Measurements from ENCODE around the gene KEAP1. TPM values are rescaled to one million over a fixed set of nuclear protein-coding genes. Genes with fewer than 3 reads are reported as not detected.

KEAP1 gene
- total RNA-seq, 2 experiments from 2014 or later, result 10.5 to 11.6 TPM

- ATAC-seq (ENCODE audit: poor library complexity), result no peak
- POLR2A ChIA-PET, result no interaction called here
These were observed 50.2 kb downstream of the KEAP1 start for GRCh38 chr19:10452726-10453618.

GRCh38 chr19:10450853-10451609, 52.1 kb downstream of the KEAP1 start:
- ChIA-PET CTCF (interaction anchor here (0.5 kb wide), 1 partner anchor 25 kb away, joined by 3 read pairs; no protein-coding TSS in a partner anchor), POLR2A (no interaction called here)
- no peaks in the 10 kb centered on the region for H3K4me1 ChIP-seq (ENCODE audit: insufficient read depth, low read length)
- no peak overlapping the region for H3K4me3 ChIP-seq (ENCODE audit: low read length)
- H3K27me3 ChIP-seq (ENCODE audit: control insufficient read depth in 1 of 2, insufficient read depth in 2 of 2, low read length in 2 of 2), result no peaks in the 10 kb centered on the region
- peaks cover 6% of the 10 kb centered on the region for H3K27me3 Mint-ChIP-seq
- DNase-seq, result no peak
- H3K9me3 ChIP-seq (ENCODE audit: control insufficient read depth in 1 of 2, insufficient read depth in 1 of 2, low read length in 2 of 2), result no peaks in the 10 kb centered on the region
- no peak overlapping the region for H3K4me3 Mint-ChIP-seq
- no peaks in the 10 kb centered on the region for H3K36me3 Mint-ChIP-seq (ENCODE audit: low read depth)
- no peak overlapping the region for H3K27ac Mint-ChIP-seq
- no peak overlapping the region for H3K27ac ChIP-seq (ENCODE audit: low read depth in 1 of 2, low read length in 2 of 2)
- no peaks in the 10 kb centered on the region for H3K9me3 Mint-ChIP-seq
- intact Hi-C loops (cut with DNase I, micrococcal nuclease), result no loop called here
- no peak for ATAC-seq (ENCODE audit: poor library complexity)
- no peak for TF ChIP-seq CTCF (IDR thresholded peaks at IDR 0.05)
- no peaks in the 10 kb centered on the region for H3K4me1 Mint-ChIP-seq (ENCODE audit: low read depth)
- no peaks in the 10 kb centered on the region for H3K36me3 ChIP-seq (ENCODE audit: insufficient read depth, low read length)

More at GRCh38 chr19:10452726-10453618, 50.2 kb downstream of the KEAP1 start:
- no peak overlapping the region for H3K27ac Mint-ChIP-seq
- H3K4me1 Mint-ChIP-seq (ENCODE audit: low read depth), result no peaks in the 10 kb centered on the region
- intact Hi-C loops (cut with DNase I, micrococcal nuclease), result no loop called here
- H3K4me3 Mint-ChIP-seq, result no peak overlapping the region
- Histone ChIP-seq H3K36me3 (ENCODE audit: insufficient read depth, low read length) (no peaks in the 10 kb centered on the region), H3K27me3 (ENCODE audit: control insufficient read depth in 1 of 2, insufficient read depth in 2 of 2, low read length in 2 of 2) (no peaks in the 10 kb centered on the region), H3K9me3 (ENCODE audit: control insufficient read depth in 1 of 2, insufficient read depth in 1 of 2, low read length in 2 of 2) (no peaks in the 10 kb centered on the region), H3K4me1 (ENCODE audit: insufficient read depth, low read length) (no peaks in the 10 kb centered on the region), H3K4me3 (ENCODE audit: low read length) (no peak overlapping the region), H3K27ac (ENCODE audit: low read depth in 1 of 2, low read length in 2 of 2) (no peak overlapping the region)
- no peaks in the 10 kb centered on the region for H3K36me3 Mint-ChIP-seq (ENCODE audit: low read depth)
- CTCF ChIA-PET, result no interaction called here
- H3K9me3 Mint-ChIP-seq, result no peaks in the 10 kb centered on the region
- H3K27me3 Mint-ChIP-seq, result peaks cover 6% of the 10 kb centered on the region
- TF ChIP-seq CTCF (IDR thresholded peaks at IDR 0.05), result no peak
- no peak for DNase-seq

- no peaks in the 10 kb centered on the region for H3K36me3 Mint-ChIP-seq (ENCODE audit: low read depth)
- H3K9me3 Mint-ChIP-seq, result no peaks in the 10 kb centered on the region
- no peaks in the 10 kb centered on the region for H3K4me1 Mint-ChIP-seq (ENCODE audit: low read depth)
- DNase-seq, result no peak
- ChIA-PET POLR2A (no interaction called here), CTCF (no interaction called here)
- Histone ChIP-seq H3K4me1 (ENCODE audit: insufficient read depth, low read length) (no peaks in the 10 kb centered on the region), H3K9me3 (ENCODE audit: control insufficient read depth in 1 of 2, insufficient read depth in 1 of 2, low read length in 2 of 2) (no peaks in the 10 kb centered on the region), H3K4me3 (ENCODE audit: low read length) (no peak overlapping the region), H3K27me3 (ENCODE audit: control insufficient read depth in 1 of 2, insufficient read depth in 2 of 2, low read length in 2 of 2) (no peaks in the 10 kb centered on the region), H3K27ac (ENCODE audit: low read depth in 1 of 2, low read length in 2 of 2) (no peak overlapping the region), H3K36me3 (ENCODE audit: insufficient read depth, low read length) (no peaks in the 10 kb centered on the region)
- H3K4me3 Mint-ChIP-seq, result no peak overlapping the region
- no peak for TF ChIP-seq CTCF (IDR thresholded peaks at IDR 0.05)
- H3K27ac Mint-ChIP-seq, result no peak overlapping the region
- intact Hi-C loops (cut with DNase I, micrococcal nuclease), result no loop called here
- H3K27me3 Mint-ChIP-seq, result peaks cover 6% of the 10 kb centered on the region
- ATAC-seq (ENCODE audit: poor library complexity), result no peak
These were observed 52.8 kb downstream of the KEAP1 start for GRCh38 chr19:10450191-10450852.
